Renal cortical epithelial cell (primary cell): ENCODE data around the gene NCLN. TPM values are rescaled to one million over a fixed set of nuclear protein-coding genes. Genes with fewer than 3 reads are reported as not detected.

ENCODE experiments used
- total RNA-seq: library from RNA; depleted of rRNA; stranded (reverse); fragments of >200 nt; gene quantifications from 2 replicates; pipeline ENCODE4 v1.2.3, GENCODE V29; 2014

The NCLN gene
- total RNA-seq, 1 donor from 2014 or later, result 72.6 TPM

Other genes starting within 250 kb of the NCLN start
- 3.3 and 7.0 TPM in 2 replicates for gene ZNF77, start 241.0 kb upstream of the NCLN start, total RNA-seq
- 0.69 and 1.6 TPM in 2 replicates for gene TLE6, start 208.4 kb upstream of the NCLN start, total RNA-seq
- gene TLE2, start 156.7 kb upstream of the NCLN start, total RNA-seq, result 15.0 and 15.8 TPM in 2 replicates
- gene TLE5, start 123.4 kb upstream of the NCLN start, total RNA-seq, result 83.2 and 170 TPM in 2 replicates
- gene GNA11, start 91.6 kb upstream of the NCLN start, total RNA-seq, result 76.2 and 80.7 TPM in 2 replicates
- 2.1 TPM in 1 of 2 replicates, not detected in the other for gene GNA15, start 49.9 kb upstream of the NCLN start, total RNA-seq
- gene S1PR4, start 7.2 kb upstream of the NCLN start, total RNA-seq, result 0.10 TPM in 1 of 2 replicates, not detected in the other
- 0.20 TPM in 1 of 2 replicates, not detected in the other for gene CELF5, start 38.7 kb downstream of the NCLN start, total RNA-seq
- 17.2 and 107 TPM in 2 replicates for gene NFIC, start 180.7 kb downstream of the NCLN start, total RNA-seq